Gastrocnemius medialis (tissue), 4 donors: Measurements from ENCODE around the gene AGAP3. TPM values are rescaled to one million over a fixed set of nuclear protein-coding genes. Genes with fewer than 3 reads are reported as not detected.

Source experiments
- ATAC-seq, 2 donors: fragments of 150-250 bp; one replicate each; pipeline ENCODE4 v1.9.1; 2016
- DNase-seq, 2 donors: peaks; one replicate each; pipeline ENCODE4 v3.0.0-alpha.2; 2019
- H3K27ac ChIP-seq, 4 donors: fragments of 200-600 bp; sonication (generic); 1 replicate in 1 of 4; 2 replicates in 3 of 4; pipeline ENCODE4 v1.5.1; 2016 to 2018; ENCODE audit warnings: mild to moderate bottlenecking in 2 of 4, moderate library complexity in 1 of 4
- H3K27me3 ChIP-seq, 3 donors: fragments of 200-600 bp; sonication (generic) in 2 of 3; 1 replicate in 1 of 3; 2 replicates in 2 of 3; pipeline versions ENCODE4 v1.5.1 to v1.6.0; 2016 to 2019; ENCODE audit warnings: mild to moderate bottlenecking in 1 of 3, moderate library complexity in 1 of 3
- H3K36me3 ChIP-seq, 2 donors: fragments of 200-600 bp; sonication (generic) in 1 of 2; one replicate each; pipeline ENCODE4 v1.5.1; 2017 to 2018
- H3K4me1 ChIP-seq, 2 donors: fragments of 200-600 bp; sonication (generic) in 1 of 2; one replicate each; pipeline ENCODE4 v1.5.1; 2016 to 2017; ENCODE audit warnings: mild to moderate bottlenecking in 2 of 2
- H3K4me3 ChIP-seq, 4 donors: fragments of 200-600 bp; sonication (generic) in 3 of 4; 1 replicate in 1 of 4; 2 replicates in 3 of 4; pipeline ENCODE4 v1.5.1; 2016 to 2019; ENCODE audit warnings: mild to moderate bottlenecking in 2 of 4
- H3K9me3 ChIP-seq, 3 donors: fragments of 200-600 bp; sonication (generic) in 2 of 3; 1 replicate in 1 of 3; 2 replicates in 2 of 3; pipeline ENCODE4 v1.5.1; 2016 to 2019
- CTCF ChIP-seq, 5 experiments: fragments of 450-650 bp in 3 of 5; fragments of 200-600 bp in 2 of 5; sonication (generic) in 2 of 5; IDR thresholded peaks in 4 of 5; conservative IDR thresholded peaks in 1 of 5; 1 replicate in 4 of 5; 2 replicates in 1 of 5; pipeline ENCODE4 v1.5.1; 2016 to 2019; ENCODE audit warnings: antibody characterized with exemption in 5 of 5, mild to moderate bottlenecking in 3 of 5, moderate library complexity in 3 of 5
- POLR2A ChIP-seq, 2 donors: fragments of 450-650 bp; IDR thresholded peaks; one replicate each; pipeline ENCODE4 v1.6.1; 2017; ENCODE audit warnings: antibody characterized with exemption in 2 of 2, mild to moderate bottlenecking in 2 of 2, moderate library complexity in 2 of 2
- in situ Hi-C, 4 donors: fragments of 200-750 bp; cut with MboI; loops; one replicate each; pipeline versions ENCODE4 v1.15.0 to v1.8.0; 2017; ENCODE audit warnings: low sequenced_read_pairs in 4 of 4
- intact Hi-C: fragments of 100-400 bp; cut with DNase I; formaldehyde crosslinking; loops from one replicate; pipeline ENCODE4 v1.15.1; 2023; ENCODE audit warnings: low total_unique reads
- total RNA-seq, 4 donors: library from RNA; depleted of rRNA; stranded (reverse); fragments of >200 nt; gene quantifications; one replicate each; pipeline versions ENCODE4 v1.1.0 to v1.2.3, GENCODE V29; 2016

The AGAP3 gene
- total RNA-seq, 4 donors from 2014 or later, result 31.1 to 65.3 (median 36.3) TPM

- in situ Hi-C loops (no loop called here), intact Hi-C loops (no loop called here)
- Histone ChIP-seq H3K36me3 (peaks cover 0 to 36% of the 10 kb centered on the region in 2 donors), H3K27me3 (no peaks in the 10 kb centered on the region), H3K27ac (no peak overlapping the region), H3K4me3 (no peak overlapping the region), H3K4me1 (peaks cover 0 to 3% of the 10 kb centered on the region in 2 donors), H3K9me3 (no peaks in the 10 kb centered on the region)
- ATAC-seq (no peak), DNase-seq (no peak)
- TF ChIP-seq POLR2A (IDR thresholded peaks at IDR 0.05) (no peak), CTCF (IDR thresholded peaks at IDR 0.05 in 4 of 5, conservative IDR thresholded peaks at IDR 0.05 in 1 of 5) (no peak)
Measured at GRCh38 chr7:151133986-151134742, 47.9 kb downstream of the AGAP3 start.

GRCh38 chr7:151134743-151135524 is 48.7 kb downstream of the AGAP3 start:
- in situ Hi-C loops, result no loop called here
- Histone ChIP-seq H3K9me3 (no peaks in the 10 kb centered on the region), H3K27ac (no peak overlapping the region), H3K27me3 (no peaks in the 10 kb centered on the region), H3K4me1 (peaks cover 0 to 3% of the 10 kb centered on the region in 2 donors), H3K4me3 (no peak overlapping the region), H3K36me3 (peaks cover 0 to 29% of the 10 kb centered on the region in 2 donors)
- intact Hi-C loops, result no loop called here
- TF ChIP-seq POLR2A (IDR thresholded peaks at IDR 0.05) (no peak), CTCF (IDR thresholded peaks at IDR 0.05 in 4 of 5, conservative IDR thresholded peaks at IDR 0.05 in 1 of 5) (no peak)
- ATAC-seq (peak in 1 of 2 donors; percentile 63), DNase-seq (peak in 1 of 2 donors; percentile 24)

GRCh38 chr7:151135525-151135845 is 49.2 kb downstream of the AGAP3 start:
- peak in 1 of 2 donors; percentile 9 for DNase-seq
- Histone ChIP-seq H3K4me1 (peaks cover 0 to 3% of the 10 kb centered on the region in 2 donors), H3K4me3 (no peak overlapping the region), H3K27ac (no peak overlapping the region), H3K36me3 (peaks cover 0 to 25% of the 10 kb centered on the region in 2 donors), H3K27me3 (no peaks in the 10 kb centered on the region), H3K9me3 (no peaks in the 10 kb centered on the region)
- TF ChIP-seq POLR2A (IDR thresholded peaks at IDR 0.05), result no peak
- no peak for TF ChIP-seq CTCF (IDR thresholded peaks at IDR 0.05 in 4 of 5, conservative IDR thresholded peaks at IDR 0.05 in 1 of 5)
- no peak for ATAC-seq
- in situ Hi-C loops (no loop called here), intact Hi-C loops (no loop called here)

- in situ Hi-C loops, result no loop called here
Measured at GRCh38 chr7:151135866-151136843, 49.9 kb downstream of the AGAP3 start.

More at GRCh38 chr7:151135866-151136843, 49.9 kb downstream of the AGAP3 start:
- H3K27ac ChIP-seq, result no peak overlapping the region
- ATAC-seq (no peak), DNase-seq (peak in 1 of 2 donors; percentile 5)
- H3K4me1 ChIP-seq, result peaks cover 0 to 3% of the 10 kb centered on the region in 2 donors
- no peaks in the 10 kb centered on the region for H3K27me3 ChIP-seq
- no peaks in the 10 kb centered on the region for H3K9me3 ChIP-seq
- H3K36me3 ChIP-seq, result peaks cover 0 to 24% of the 10 kb centered on the region in 2 donors
- TF ChIP-seq POLR2A (IDR thresholded peaks at IDR 0.05) (no peak), CTCF (IDR thresholded peaks at IDR 0.05 in 4 of 5, conservative IDR thresholded peaks at IDR 0.05 in 1 of 5) (no peak)
- H3K4me3 ChIP-seq, result no peak overlapping the region
- intact Hi-C loops, result no loop called here
